Cardiac fibroblast (primary cell): Measurements from ENCODE around the gene GFPT1.

ENCODE experiments used
- DNase-seq, 2 donors: peaks; one replicate each; pipeline versions ENCODE4 v3.0.0 to v3.0.0-alpha.2; 2010; ENCODE audit warnings: low read depth in 2 of 2
- H3K4me3 ChIP-seq, 2 donors: replicated peaks in 1 of 2; 1 replicate in 1 of 2; 2 replicates in 1 of 2; pipeline ENCODE4 v1.5.1; 2011; ENCODE audit warnings: low read depth in 2 of 2, low read length in 2 of 2, mild to moderate bottlenecking in 2 of 2, moderate library complexity in 1 of 2
- TF ChIP-seq, protein P1 (sequence below): IDR thresholded peaks from one replicate; pipeline ENCODE4 v1.5.1; 2011; ENCODE audit warnings: low read depth, mild to moderate bottlenecking, low read length, inconsistent platforms

The GFPT1 gene

DNA sequence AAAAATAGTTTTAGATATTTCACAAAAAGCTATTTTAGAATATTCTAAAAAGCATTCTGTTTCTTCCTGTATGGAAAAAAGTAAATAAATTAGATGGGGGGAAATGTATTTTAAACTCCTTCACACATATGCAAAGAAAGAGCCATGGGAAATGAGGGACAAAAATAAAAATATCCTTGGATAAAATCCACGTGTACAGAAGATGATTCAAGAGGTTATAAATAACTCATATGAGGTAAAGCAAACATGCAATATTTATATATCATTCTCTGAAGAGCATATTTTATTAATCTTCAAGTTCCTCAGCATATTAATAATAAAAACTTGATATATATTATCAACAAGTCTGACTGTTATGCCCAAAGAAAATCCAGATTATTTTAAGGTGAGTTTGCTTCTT, 8.8 kb upstream of the GFPT1 start:
- no peak overlapping the region for H3K4me3 ChIP-seq
- peak in 1 of 2 donors; percentile 29 for DNase-seq
- TF ChIP-seq, protein P1, sequence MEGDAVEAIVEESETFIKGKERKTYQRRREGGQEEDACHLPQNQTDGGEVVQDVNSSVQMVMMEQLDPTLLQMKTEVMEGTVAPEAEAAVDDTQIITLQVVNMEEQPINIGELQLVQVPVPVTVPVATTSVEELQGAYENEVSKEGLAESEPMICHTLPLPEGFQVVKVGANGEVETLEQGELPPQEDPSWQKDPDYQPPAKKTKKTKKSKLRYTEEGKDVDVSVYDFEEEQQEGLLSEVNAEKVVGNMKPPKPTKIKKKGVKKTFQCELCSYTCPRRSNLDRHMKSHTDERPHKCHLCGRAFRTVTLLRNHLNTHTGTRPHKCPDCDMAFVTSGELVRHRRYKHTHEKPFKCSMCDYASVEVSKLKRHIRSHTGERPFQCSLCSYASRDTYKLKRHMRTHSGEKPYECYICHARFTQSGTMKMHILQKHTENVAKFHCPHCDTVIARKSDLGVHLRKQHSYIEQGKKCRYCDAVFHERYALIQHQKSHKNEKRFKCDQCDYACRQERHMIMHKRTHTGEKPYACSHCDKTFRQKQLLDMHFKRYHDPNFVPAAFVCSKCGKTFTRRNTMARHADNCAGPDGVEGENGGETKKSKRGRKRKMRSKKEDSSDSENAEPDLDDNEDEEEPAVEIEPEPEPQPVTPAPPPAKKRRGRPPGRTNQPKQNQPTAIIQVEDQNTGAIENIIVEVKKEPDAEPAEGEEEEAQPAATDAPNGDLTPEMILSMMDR = no peak

DNA sequence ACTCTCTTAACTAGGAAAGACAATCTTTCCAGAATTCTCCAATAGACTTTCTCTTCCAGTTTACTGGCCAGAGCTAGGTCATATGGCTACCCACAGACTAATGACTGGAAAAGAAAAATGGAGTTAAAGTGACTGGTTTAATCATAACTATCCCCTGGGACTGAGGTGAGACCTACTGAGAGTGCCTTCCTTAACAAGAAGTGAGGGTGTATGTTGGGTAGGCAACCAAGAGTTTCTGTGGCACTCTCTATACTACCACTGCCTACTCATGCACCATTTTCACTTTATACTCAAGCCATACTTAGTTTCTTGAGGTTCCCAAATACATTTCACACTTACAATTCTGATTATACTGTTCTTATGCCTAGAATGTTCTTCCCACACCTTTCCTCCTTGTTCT, 6.9 kb upstream of the GFPT1 start:
- DNase-seq = no peak
- no peak overlapping the region for H3K4me3 ChIP-seq
- TF ChIP-seq, protein P1 = no peak

DNA sequence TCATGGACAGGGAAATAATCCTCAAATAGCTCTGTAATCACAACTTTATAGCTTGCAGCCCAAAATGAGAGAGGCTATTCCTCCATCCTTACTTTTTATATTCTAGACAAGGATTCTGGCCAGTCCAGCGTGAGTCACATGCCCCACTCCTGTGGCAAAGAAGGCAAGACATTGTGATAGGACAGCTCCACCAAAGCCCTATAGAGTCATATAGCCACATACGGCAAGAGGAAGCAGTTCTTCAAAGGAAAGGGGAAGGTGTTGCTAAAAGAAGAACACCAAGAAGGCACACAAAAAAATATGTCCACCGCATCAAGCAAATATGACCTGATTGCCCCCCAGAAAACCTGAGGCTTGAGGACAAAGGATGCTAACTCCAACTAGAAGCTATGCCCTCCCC, 3.4 kb upstream of the GFPT1 start:
- H3K4me3 ChIP-seq = no peak overlapping the region
- DNase-seq = no peak
- TF ChIP-seq, protein P1 = no peak

DNA sequence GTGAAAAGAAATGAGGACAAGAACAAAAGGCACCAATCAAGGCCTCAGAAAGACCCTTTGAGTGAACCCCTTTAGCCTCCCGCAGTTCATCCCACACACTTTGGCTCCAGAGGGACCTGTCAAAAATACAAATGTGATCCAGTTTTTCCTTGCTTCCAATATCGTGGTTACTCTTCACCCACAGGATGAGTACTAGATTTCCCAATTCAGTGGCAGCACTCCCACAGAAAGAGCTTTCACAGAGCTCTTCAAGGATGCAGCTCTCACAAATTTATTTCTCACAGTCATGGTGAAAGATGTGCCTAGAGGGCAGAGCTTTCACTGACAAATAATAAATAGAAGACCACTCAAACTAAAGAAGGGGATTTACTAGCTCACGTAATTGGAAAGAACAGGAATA, 3.0 kb upstream of the GFPT1 start:
- no peak overlapping the region for H3K4me3 ChIP-seq
- DNase-seq = peak in 1 of 2 donors; percentile 29
- TF ChIP-seq, protein P1 = no peak

DNA sequence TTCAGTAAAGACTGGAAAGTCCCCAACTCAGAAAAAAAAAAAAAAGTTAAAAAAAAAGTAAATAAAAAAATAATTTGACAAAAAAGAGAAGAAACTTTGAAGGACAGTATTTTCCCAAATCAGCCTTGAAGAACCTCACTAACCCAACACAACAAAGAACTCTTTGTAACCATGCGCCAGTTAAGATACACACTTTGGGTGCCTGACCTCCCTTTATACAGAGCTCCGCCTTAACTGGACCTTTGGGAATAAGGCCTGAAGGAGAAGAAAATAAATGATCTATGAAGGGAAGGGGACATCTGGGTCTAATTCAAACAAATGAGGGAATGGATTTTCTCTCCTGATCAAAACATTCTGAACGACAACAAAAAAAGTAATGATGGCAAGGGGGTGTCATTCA, 2.2 kb upstream of the GFPT1 start:
- no peak for DNase-seq
- H3K4me3 ChIP-seq = no peak overlapping the region
- TF ChIP-seq, protein P1 = no peak

DNA sequence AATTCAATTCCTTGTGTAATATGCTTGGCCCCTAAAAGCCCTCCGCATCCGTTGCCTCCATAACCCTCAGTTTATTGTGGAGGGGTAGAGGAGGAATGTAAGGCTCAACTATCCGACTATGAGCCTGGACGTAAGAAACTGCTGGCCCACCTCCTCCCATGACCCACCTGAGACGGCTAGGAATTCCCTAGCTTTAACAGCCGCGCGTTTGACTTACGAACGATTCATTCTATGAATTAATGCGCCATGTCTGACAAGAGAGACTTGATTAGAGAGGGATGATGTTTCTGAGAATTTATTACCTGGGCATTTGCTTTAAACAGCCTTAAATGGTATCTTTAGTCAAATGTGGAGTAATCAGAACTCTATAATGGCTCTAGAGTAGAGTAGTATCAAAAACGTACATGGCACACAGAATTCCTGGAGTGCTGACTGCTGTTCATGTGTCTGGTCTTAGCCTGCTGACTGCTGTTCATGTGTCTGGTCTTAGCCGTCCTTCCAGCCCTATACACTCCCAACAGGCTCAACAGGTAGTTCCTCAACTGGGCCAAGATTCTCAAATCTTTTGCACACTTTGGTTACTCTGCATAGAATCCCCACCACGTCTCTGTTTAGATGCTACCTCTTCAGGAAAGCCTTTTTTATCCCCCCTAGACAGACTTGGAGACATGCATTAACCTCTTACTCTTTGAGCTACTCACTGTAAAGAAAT, 899 bp upstream of the GFPT1 start:
- no peak for DNase-seq
- TF ChIP-seq, protein P1 = no peak
- H3K4me3 ChIP-seq = peak overlapping the region; percentile 57 to 60

DNA sequence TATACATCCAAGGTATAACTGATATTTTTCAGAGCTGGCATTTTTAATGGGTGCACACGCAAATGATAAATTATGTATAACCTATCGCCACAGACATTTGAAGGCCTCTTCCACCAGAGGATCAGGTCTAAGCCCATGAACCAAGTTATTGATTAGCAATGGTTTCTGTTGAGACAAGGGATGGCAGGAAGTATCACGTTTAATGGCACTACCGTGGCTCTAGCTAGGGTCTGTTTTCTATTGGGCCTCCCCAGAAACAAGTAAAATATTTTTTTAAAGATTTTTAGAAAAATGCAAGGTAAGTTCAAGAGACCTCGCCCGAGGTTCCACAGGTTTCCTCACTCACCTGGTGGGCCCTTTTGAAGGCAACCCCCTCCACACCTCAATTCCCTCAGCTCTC, 667 bp downstream of the GFPT1 start:
- TF ChIP-seq, protein P1 = no peak
- H3K4me3 ChIP-seq = peak overlapping the region; percentile 79 to 87
- no peak for DNase-seq
